GM23338 (cell line): Measurements from ENCODE around the gene TTC16. TPM values are rescaled to one million over a fixed set of nuclear protein-coding genes. Genes with fewer than 3 reads are reported as not detected.

Source experiments
- CREB1 ChIP-seq: fragments of 250-450 bp; sonication (Bioruptor Pico); IDR thresholded peaks from 2 replicates; pipeline ENCODE4 v1.5.0; 2020; ENCODE audit warnings: low read depth, mild to moderate bottlenecking, moderate library complexity
- EZH2 ChIP-seq: fragments of 200-600 bp; sonication (generic); IDR thresholded peaks from one replicate; pipeline ENCODE4 v1.8.0; 2017; ENCODE audit warnings: antibody characterized with exemption, mild to moderate bottlenecking, low read depth; ENCODE audit not compliant: unreplicated experiment
- JUNB ChIP-seq: IDR thresholded peaks from one replicate; pipeline ENCODE4 v1.6.1; 2016; ENCODE audit warnings: antibody characterized with exemption; ENCODE audit not compliant: unreplicated experiment
- NANOG ChIP-seq: IDR thresholded peaks from 2 replicates; pipeline ENCODE4 v1.6.1; 2016; ENCODE audit warnings: antibody characterized with exemption, borderline replicate concordance
- POLR2AphosphoS5 ChIP-seq: IDR thresholded peaks from 2 replicates; pipeline ENCODE4 v1.6.1; 2016; ENCODE audit warnings: antibody characterized with exemption, low read depth
- STAT1 ChIP-seq: IDR thresholded peaks from one replicate; pipeline ENCODE4 v1.6.1; 2016; ENCODE audit warnings: antibody characterized with exemption; ENCODE audit not compliant: unreplicated experiment
- ZNF114 ChIP-seq: fragments of 250-450 bp; sonication (Bioruptor Pico); IDR thresholded peaks from 2 replicates; pipeline ENCODE4 v1.5.0; 2020; ENCODE audit warnings: mild to moderate bottlenecking, moderate library complexity
- ZNF331 ChIP-seq: fragments of 250-450 bp; sonication (Bioruptor Pico); IDR thresholded peaks from 2 replicates; pipeline ENCODE4 v1.5.0; 2020; ENCODE audit warnings: low read depth, mild to moderate bottlenecking, moderate library complexity
- polyA plus RNA-seq: library from polyadenylated mRNA; unstranded; fragments of >200 nt; fragmentation: Nextera tagmentation; extraction: Ambion mirVana; gene quantifications from 2 replicates; pipeline ENCODE4 v1.2.1, GENCODE V29; 2016
- total RNA-seq: library from RNA; depleted of rRNA; stranded (reverse); fragments of >200 nt; shearing (Covaris generic); gene quantifications from 2 replicates; pipeline ENCODE4 v1.2.3, GENCODE V29; 2014
- TF ChIP-seq, protein P1 (sequence below): fragments of 250-450 bp; sonication (Bioruptor Pico); IDR thresholded peaks from 2 replicates; pipeline ENCODE4 v1.5.0; 2020; ENCODE audit warnings: mild to moderate bottlenecking, moderate library complexity
- TF ChIP-seq, protein P2 (sequence below): IDR thresholded peaks from one replicate; pipeline ENCODE4 v1.6.1; 2018; ENCODE audit warnings: antibody characterized with exemption; ENCODE audit not compliant: unreplicated experiment

Gene TTC16
- total and polyA plus RNA-seq, 2 experiments from 2014 or later = not detected

DNA sequence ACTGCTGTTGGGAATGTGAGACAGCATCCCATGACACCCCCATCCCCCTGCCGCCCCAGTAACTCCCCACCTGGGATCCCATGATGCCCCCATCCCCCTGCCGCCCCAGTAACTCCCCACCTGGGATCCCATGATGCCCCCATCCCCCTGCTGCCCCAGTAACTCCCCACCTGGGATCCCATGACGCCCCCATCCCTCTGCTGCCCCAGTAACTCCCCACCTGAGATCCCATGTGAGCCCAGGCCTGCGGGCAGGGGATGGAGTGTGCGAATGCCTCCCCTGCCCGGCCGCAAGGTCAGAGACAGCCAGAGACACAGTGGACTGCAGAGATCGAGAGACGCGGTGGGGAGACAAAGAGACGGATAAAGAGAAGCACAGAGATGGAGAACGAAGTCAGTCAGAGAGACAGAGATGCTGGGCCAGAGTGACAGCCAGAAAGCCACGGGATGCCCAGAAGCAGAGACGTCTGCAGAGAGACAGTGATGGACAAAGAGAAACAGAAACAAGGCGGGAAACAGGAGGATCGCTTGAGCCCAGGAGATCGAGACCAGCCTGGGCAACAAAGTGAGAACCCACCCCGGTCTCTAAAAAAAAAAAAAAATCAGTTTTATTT, 61.6 kb downstream of the TTC16 start (continued):
- TF ChIP-seq, protein P1, sequence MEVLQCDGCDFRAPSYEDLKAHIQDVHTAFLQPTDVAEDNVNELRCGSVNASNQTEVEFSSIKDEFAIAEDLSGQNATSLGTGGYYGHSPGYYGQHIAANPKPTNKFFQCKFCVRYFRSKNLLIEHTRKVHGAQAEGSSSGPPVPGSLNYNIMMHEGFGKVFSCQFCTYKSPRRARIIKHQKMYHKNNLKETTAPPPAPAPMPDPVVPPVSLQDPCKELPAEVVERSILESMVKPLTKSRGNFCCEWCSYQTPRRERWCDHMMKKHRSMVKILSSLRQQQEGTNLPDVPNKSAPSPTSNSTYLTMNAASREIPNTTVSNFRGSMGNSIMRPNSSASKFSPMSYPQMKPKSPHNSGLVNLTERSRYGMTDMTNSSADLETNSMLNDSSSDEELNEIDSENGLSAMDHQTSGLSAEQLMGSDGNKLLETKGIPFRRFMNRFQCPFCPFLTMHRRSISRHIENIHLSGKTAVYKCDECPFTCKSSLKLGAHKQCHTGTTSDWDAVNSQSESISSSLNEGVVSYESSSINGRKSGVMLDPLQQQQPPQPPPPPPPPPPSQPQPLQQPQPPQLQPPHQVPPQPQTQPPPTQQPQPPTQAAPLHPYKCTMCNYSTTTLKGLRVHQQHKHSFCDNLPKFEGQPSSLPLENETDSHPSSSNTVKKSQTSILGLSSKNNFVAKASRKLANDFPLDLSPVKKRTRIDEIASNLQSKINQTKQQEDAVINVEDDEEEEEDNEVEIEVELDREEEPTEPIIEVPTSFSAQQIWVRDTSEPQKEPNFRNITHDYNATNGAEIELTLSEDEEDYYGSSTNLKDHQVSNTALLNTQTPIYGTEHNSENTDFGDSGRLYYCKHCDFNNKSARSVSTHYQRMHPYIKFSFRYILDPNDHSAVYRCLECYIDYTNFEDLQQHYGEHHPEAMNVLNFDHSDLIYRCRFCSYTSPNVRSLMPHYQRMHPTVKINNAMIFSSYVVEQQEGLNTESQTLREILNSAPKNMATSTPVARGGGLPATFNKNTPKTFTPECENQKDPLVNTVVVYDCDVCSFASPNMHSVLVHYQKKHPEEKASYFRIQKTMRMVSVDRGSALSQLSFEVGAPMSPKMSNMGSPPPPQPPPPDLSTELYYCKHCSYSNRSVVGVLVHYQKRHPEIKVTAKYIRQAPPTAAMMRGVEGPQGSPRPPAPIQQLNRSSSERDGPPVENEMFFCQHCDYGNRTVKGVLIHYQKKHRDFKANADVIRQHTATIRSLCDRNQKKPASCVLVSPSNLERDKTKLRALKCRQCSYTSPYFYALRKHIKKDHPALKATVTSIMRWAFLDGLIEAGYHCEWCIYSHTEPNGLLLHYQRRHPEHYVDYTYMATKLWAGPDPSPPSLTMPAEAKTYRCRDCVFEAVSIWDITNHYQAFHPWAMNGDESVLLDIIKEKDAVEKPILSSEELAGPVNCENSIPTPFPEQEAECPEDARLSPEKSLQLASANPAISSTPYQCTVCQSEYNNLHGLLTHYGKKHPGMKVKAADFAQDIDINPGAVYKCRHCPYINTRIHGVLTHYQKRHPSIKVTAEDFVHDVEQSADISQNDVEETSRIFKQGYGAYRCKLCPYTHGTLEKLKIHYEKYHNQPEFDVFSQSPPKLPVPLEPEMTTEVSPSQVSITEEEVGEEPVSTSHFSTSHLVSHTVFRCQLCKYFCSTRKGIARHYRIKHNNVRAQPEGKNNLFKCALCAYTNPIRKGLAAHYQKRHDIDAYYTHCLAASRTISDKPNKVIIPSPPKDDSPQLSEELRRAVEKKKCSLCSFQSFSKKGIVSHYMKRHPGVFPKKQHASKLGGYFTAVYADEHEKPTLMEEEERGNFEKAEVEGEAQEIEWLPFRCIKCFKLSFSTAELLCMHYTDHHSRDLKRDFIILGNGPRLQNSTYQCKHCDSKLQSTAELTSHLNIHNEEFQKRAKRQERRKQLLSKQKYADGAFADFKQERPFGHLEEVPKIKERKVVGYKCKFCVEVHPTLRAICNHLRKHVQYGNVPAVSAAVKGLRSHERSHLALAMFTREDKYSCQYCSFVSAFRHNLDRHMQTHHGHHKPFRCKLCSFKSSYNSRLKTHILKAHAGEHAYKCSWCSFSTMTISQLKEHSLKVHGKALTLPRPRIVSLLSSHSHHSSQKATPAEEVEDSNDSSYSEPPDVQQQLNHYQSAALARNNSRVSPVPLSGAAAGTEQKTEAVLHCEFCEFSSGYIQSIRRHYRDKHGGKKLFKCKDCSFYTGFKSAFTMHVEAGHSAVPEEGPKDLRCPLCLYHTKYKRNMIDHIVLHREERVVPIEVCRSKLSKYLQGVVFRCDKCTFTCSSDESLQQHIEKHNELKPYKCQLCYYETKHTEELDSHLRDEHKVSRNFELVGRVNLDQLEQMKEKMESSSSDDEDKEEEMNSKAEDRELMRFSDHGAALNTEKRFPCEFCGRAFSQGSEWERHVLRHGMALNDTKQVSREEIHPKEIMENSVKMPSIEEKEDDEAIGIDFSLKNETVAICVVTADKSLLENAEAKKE = no peak
- TF ChIP-seq NANOG (no peak), EZH2 (no peak), ZNF331 (CRISPR knock-in tag) (no peak), ZNF114 (CRISPR knock-in tag) (no peak), JUNB (no peak), STAT1 (no peak), POLR2AphosphoS5 (no peak), CREB1 (CRISPR knock-in tag) (no peak)
- TF ChIP-seq, protein P2, sequence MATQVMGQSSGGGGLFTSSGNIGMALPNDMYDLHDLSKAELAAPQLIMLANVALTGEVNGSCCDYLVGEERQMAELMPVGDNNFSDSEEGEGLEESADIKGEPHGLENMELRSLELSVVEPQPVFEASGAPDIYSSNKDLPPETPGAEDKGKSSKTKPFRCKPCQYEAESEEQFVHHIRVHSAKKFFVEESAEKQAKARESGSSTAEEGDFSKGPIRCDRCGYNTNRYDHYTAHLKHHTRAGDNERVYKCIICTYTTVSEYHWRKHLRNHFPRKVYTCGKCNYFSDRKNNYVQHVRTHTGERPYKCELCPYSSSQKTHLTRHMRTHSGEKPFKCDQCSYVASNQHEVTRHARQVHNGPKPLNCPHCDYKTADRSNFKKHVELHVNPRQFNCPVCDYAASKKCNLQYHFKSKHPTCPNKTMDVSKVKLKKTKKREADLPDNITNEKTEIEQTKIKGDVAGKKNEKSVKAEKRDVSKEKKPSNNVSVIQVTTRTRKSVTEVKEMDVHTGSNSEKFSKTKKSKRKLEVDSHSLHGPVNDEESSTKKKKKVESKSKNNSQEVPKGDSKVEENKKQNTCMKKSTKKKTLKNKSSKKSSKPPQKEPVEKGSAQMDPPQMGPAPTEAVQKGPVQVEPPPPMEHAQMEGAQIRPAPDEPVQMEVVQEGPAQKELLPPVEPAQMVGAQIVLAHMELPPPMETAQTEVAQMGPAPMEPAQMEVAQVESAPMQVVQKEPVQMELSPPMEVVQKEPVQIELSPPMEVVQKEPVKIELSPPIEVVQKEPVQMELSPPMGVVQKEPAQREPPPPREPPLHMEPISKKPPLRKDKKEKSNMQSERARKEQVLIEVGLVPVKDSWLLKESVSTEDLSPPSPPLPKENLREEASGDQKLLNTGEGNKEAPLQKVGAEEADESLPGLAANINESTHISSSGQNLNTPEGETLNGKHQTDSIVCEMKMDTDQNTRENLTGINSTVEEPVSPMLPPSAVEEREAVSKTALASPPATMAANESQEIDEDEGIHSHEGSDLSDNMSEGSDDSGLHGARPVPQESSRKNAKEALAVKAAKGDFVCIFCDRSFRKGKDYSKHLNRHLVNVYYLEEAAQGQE = no peak
